WTC11 (cell line): ENCODE results near the gene RNF214. TPM values are rescaled to one million over a fixed set of nuclear protein-coding genes. Genes with fewer than 3 reads are reported as not detected.

Experiments
- ATAC-seq: fragments of 200-7000 bp; cut with Tn5 transposase; 2 replicates; pipeline ENCODE4 v1.10.0; 2021; ENCODE audit warnings: mild to moderate bottlenecking, moderate library complexity
- CTCF ChIA-PET: fragments of 300-600 bp; sonication (Branson Sonifier 250); formaldehyde crosslinking; loops from one replicate; lab custom pipeline; 2021; ENCODE audit warnings: antibody characterized with exemption; lab: Charles Lee
- POLR2A ChIA-PET: fragments of 350-600 bp; sonication (Branson Sonifier 250); formaldehyde crosslinking; loops from one replicate; lab custom pipeline; 2021; ENCODE audit warnings: antibody characterized with exemption; lab: Charles Lee
- DNase-seq: peaks from one replicate; pipeline ENCODE4 v3.0.0; 2021; ENCODE audit warnings: low spot score
- H3K27ac Mint-ChIP-seq: 2 replicates; pipeline ENCODE4 v1.8.0; 2021; ENCODE audit warnings: mixed read lengths
- H3K27me3 Mint-ChIP-seq: 2 replicates; pipeline ENCODE4 v1.8.0; 2021; ENCODE audit warnings: low read depth, mild to moderate bottlenecking, moderate library complexity, mixed read lengths
- H3K36me3 Mint-ChIP-seq: 2 replicates; pipeline ENCODE4 v1.8.0; 2021; ENCODE audit warnings: mixed read lengths
- H3K4me1 Mint-ChIP-seq: 2 replicates; pipeline ENCODE4 v1.8.0; 2022; ENCODE audit warnings: mixed read lengths
- H3K4me3 Mint-ChIP-seq: 2 replicates; pipeline ENCODE4 v1.8.0; 2021; ENCODE audit warnings: mild to moderate bottlenecking, moderate library complexity, mixed read lengths
- H3K9me3 Mint-ChIP-seq: 2 replicates; pipeline ENCODE4 v1.8.0; 2021; ENCODE audit warnings: mixed read lengths
- ATF1 ChIP-seq: sonication (generic); formaldehyde crosslinking; IDR thresholded peaks from 2 replicates; pipeline ENCODE4 v1.8.1; 2023; ENCODE audit warnings: mild to moderate bottlenecking, moderate library complexity, missing genetic modification reagents
- ATF2 ChIP-seq: sonication (generic); formaldehyde crosslinking; IDR thresholded peaks from 2 replicates; pipeline ENCODE4 v1.8.1; 2022; ENCODE audit warnings: low read depth, missing genetic modification reagents, borderline replicate concordance
- CDX4 ChIP-seq: fragments of 250-450 bp; sonication (Bioruptor Pico); IDR thresholded peaks from 2 replicates; pipeline ENCODE4 v1.9.0; 2021; ENCODE audit warnings: moderate library complexity, mild to moderate bottlenecking, inconsistent platforms, borderline replicate concordance
- CREB1 ChIP-seq: sonication (generic); formaldehyde crosslinking; IDR thresholded peaks from 2 replicates; pipeline ENCODE4 v1.8.0; 2023; ENCODE audit warnings: mild to moderate bottlenecking, missing genetic modification reagents
- E2F1 ChIP-seq: sonication (generic); formaldehyde crosslinking; IDR thresholded peaks from 2 replicates; pipeline ENCODE4 v1.8.0; 2022; ENCODE audit warnings: mild to moderate bottlenecking, missing genetic modification reagents
- E2F4 ChIP-seq: sonication (generic); formaldehyde crosslinking; IDR thresholded peaks from 2 replicates; pipeline ENCODE4 v1.8.1; 2022; ENCODE audit warnings: low read depth, mild to moderate bottlenecking, moderate library complexity, missing genetic modification reagents, borderline replicate concordance
- FOXJ3 ChIP-seq: sonication (generic); formaldehyde crosslinking; IDR thresholded peaks from 2 replicates; pipeline ENCODE4 v1.9.0; 2021; ENCODE audit warnings: missing genetic modification reagents, mild to moderate bottlenecking, borderline replicate concordance
- FOXK1 ChIP-seq: sonication (generic); formaldehyde crosslinking; IDR thresholded peaks from 2 replicates; pipeline ENCODE4 v1.8.0; 2022; ENCODE audit warnings: mild to moderate bottlenecking, moderate library complexity, missing genetic modification reagents
- HMGXB4 ChIP-seq: sonication (generic); formaldehyde crosslinking; IDR thresholded peaks from 2 replicates; pipeline ENCODE4 v1.8.1; 2023; ENCODE audit warnings: mild to moderate bottlenecking, moderate library complexity, missing genetic modification reagents
- KAT7 ChIP-seq: sonication (generic); formaldehyde crosslinking; IDR thresholded peaks from 2 replicates; pipeline ENCODE4 v1.8.1; 2023; ENCODE audit warnings: missing genetic modification reagents, mild to moderate bottlenecking, borderline replicate concordance
- OVOL2 ChIP-seq: fragments of 250-450 bp; sonication (Bioruptor Pico); IDR thresholded peaks from 2 replicates; pipeline ENCODE4 v1.9.0; 2021; ENCODE audit warnings: mild to moderate bottlenecking, borderline replicate concordance
- PREB ChIP-seq: sonication (generic); formaldehyde crosslinking; IDR thresholded peaks from 2 replicates; pipeline ENCODE4 v1.8.1; 2022; ENCODE audit warnings: mild to moderate bottlenecking, missing genetic modification reagents, moderate library complexity, borderline replicate concordance
- SMAD4 ChIP-seq: sonication (generic); formaldehyde crosslinking; IDR thresholded peaks from 2 replicates; pipeline ENCODE4 v1.8.0; 2022; ENCODE audit warnings: mild to moderate bottlenecking, missing genetic modification reagents
- TP53 ChIP-seq: sonication (generic); formaldehyde crosslinking; IDR thresholded peaks from 2 replicates; pipeline ENCODE4 v1.8.1; 2023; ENCODE audit warnings: mild to moderate bottlenecking, missing genetic modification reagents
- ZBTB21 ChIP-seq: sonication (generic); formaldehyde crosslinking; IDR thresholded peaks from 2 replicates; pipeline ENCODE4 v1.8.1; 2023; ENCODE audit warnings: mild to moderate bottlenecking, missing genetic modification reagents, borderline replicate concordance
- ZBTB43 ChIP-seq: sonication (generic); formaldehyde crosslinking; IDR thresholded peaks from 2 replicates; pipeline ENCODE4 v1.8.1; 2023; ENCODE audit warnings: mild to moderate bottlenecking, missing genetic modification reagents
- ZNF232 ChIP-seq: sonication (generic); formaldehyde crosslinking; IDR thresholded peaks from 2 replicates; pipeline ENCODE4 v1.8.0; 2022; ENCODE audit warnings: mild to moderate bottlenecking, missing genetic modification reagents
- ZNF512 ChIP-seq: sonication (generic); formaldehyde crosslinking; IDR thresholded peaks from 2 replicates; pipeline ENCODE4 v1.8.1; 2022; ENCODE audit warnings: missing genetic modification reagents, borderline replicate concordance
- total RNA-seq: library from RNA; stranded (reverse); gene quantifications from 3 replicates; pipeline ENCODE4 v1.2.3, GENCODE V29; 2021

Gene RNF214
- total RNA-seq, 1 experiment from 2014 or later, result 35.4 TPM

GRCh38 chr11:117219001-117219400 lies 13.5 kb upstream of the RNF214 start:
- DNase-seq, result no peak
- H3K36me3 Mint-ChIP-seq, result peaks cover 14% of the 10 kb centered on the region

GRCh38 chr11:117219455-117219854 lies 13.0 kb upstream of the RNF214 start:
- Mint-ChIP-seq H3K27me3 (no peaks in the 10 kb centered on the region), H3K4me1 (peaks cover 3% of the 10 kb centered on the region; the same call in 1 of the 2 replicates), H3K9me3 (no peaks in the 10 kb centered on the region), H3K36me3 (peaks cover 12% of the 10 kb centered on the region), H3K4me3 (no peak overlapping the region), H3K27ac (no peak overlapping the region)
- ChIA-PET POLR2A (no interaction called here), CTCF (interaction anchor here (1.4 to 3.5 kb wide), 2 partner anchors 13 to 39 kb away, joined by 3 to 37 read pairs; partner anchors contain the start of genes PCSK7, RNF214 and SIDT2)
- DNase-seq (no peak), ATAC-seq (no peak)
- TF ChIP-seq CREB1 (CRISPR knock-in tag) (no peak), ZBTB21 (CRISPR knock-in tag) (no peak), PREB (no peak), FOXK1 (no peak), HMGXB4 (CRISPR knock-in tag) (no peak), ZNF232 (CRISPR knock-in tag) (no peak), E2F1 (CRISPR knock-in tag) (no peak), SMAD4 (CRISPR knock-in tag) (no peak), FOXJ3 (CRISPR knock-in tag) (no peak), ATF1 (no peak), E2F4 (CRISPR knock-in tag) (no peak), OVOL2 (no peak), ZNF512 (no peak)

More at GRCh38 chr11:117219001-117219400, 13.5 kb upstream of the RNF214 start:
- CTCF ChIA-PET, result no interaction called here
- Mint-ChIP-seq H3K27me3 (no peaks in the 10 kb centered on the region), H3K27ac (no peak overlapping the region)
- POLR2A ChIA-PET, result no interaction called here
- no peak for ATAC-seq
- TF ChIP-seq ZBTB43 (CRISPR knock-in tag) (no peak), ATF2 (no peak), CDX4 (CRISPR knock-in tag) (no peak), E2F1 (CRISPR knock-in tag) (no peak), KAT7 (CRISPR knock-in tag) (no peak), TP53 (CRISPR knock-in tag) (no peak)
- TF ChIP-seq, all 79 proteins: peak for 0
- Mint-ChIP-seq H3K9me3 (no peaks in the 10 kb centered on the region), H3K4me3 (no peak overlapping the region), H3K4me1 (peaks cover 3% of the 10 kb centered on the region; the same call in 1 of the 2 replicates)
